Stimulated activated CD4-positive, alpha-beta T cell treated with anti-CD3 and anti-CD28 coated beads, Interleukin-1b, Interleukin-23, amount 100 ng/mL, for 48 hours (primary cell): ENCODE data around the gene UCP2.

Experiments
- DNase-seq: peaks from one replicate; pipeline ENCODE4 v3.0.0-alpha.2; 2020

UCP2 gene

DNA sequence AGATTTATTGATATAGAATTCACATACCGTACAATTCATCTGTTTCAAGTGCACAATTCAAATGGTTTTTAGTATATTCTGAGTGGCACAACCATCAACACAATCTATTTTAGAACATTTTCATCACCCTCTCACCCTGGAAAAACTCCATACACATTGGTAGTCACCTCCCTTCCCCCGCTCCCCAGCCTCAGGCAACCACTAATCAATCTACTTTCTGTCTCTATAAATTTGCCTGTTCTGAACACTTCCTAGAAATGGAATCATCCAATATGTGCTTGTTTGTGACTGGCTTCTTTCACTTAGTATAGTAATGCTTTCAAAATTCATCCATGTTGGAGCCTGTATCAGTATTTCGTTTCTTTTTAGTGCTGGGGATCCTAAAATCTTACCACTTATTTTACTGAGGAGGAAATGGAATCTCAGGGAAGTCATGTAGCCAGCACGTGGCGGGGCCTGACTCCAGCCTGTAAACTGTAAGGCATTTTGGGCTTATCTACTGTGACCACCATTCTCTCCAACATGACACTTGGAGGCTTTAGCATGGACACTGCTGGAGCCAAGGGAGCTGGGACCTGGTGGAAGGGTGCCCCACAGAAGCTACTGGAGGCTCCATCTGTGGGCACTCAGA, 27.1 kb upstream of the UCP2 start:
- DNase-seq, result peak; percentile 37

DNA sequence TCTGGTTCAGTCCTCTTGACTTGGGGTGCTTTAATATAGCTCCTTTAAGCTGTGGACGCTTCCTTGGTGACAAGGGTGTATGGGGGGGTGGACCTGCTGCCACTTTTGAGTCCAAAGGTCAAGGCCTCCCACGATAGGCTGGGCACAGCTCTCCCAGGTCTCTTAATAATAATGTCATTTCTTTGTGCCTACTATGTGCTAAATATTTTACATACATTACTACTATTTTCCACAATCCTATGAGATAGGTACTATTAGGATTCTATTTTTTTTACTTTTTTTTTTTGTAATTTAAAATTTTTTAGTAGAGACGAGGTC, 26.5 kb upstream of the UCP2 start:
- DNase-seq, result no peak

DNA sequence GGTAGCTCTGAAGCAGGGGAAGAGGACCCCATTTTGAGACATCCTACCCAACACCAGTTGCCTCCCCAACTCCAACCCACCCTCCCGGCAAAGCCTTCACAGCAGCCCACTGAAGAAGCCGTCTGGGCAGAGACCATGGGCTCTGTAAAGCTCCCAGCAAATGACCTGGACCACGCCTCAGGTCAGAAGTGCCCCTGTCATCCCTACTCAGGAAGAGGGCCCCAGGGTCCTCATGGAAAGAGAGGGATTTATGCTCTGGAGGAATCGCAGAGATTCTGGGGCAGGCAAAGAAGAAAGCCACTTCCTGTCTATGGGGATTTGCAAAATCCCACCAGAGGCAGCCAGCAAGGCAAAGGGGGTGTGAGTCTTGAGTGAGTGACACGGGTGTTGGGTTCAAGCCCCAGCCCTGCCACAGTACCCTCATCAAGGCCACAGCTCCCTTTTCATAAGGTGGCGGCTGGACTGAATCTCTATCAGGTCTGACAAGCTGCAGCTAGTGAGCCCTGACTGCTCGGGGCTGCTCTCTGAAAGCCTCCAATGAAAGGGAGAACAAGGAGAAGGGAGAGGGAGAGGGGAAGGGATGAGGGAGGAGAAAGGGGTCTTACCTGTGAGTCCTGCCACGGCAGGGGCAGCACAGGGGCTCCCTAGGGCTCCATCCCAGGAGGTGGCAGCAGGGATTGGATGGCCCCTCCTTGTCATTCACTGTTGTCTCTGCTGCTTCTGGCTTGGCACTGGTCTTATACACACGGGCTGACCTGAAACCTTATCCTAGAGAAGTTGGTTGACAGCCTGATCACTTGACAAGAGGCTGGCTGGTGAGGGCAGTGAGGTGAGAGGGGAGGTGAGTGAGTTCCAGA, 26.0 kb upstream of the UCP2 start, which contains the start of gene UCP3:
Gene UCP3 (minus strand): TSS at position 713 of the 857 bp plus-strand sequence. CDS start 2,043 bp downstream, outside the sequence.
- DNase-seq, result no peak

DNA sequence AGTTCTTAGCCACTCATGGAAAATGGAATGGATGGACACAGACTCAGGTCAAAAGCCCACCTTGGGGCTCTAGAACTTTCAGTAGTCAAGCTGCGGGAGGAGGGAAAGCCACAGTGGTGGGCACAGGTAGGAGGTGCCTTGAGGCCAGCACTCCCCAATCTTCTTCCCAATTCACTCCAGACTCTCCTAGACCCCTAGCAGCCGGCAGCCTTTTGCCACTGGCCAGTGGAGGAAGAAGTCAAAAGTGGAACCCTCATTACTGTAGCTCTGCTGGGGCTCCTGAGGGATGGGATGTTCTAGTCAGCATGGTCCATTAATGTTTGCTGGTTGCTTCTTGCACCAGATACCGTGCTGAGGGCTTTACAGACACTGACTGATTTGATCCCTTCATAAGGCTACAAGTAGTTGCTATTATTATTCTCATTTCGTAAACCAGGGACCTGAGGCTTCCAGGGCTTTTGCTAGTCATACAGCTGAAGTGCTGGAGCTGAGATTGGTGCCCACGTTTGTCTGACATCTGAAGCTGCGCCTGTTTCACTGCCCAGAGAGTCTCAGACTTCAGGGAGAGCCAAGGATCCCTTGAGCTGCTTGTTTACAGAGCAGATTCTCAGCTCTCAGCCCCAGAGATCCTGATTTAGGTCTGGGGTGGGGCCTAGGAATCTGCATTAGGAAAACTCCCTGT, 25.2 kb upstream of the UCP2 start:
- no peak for DNase-seq

DNA sequence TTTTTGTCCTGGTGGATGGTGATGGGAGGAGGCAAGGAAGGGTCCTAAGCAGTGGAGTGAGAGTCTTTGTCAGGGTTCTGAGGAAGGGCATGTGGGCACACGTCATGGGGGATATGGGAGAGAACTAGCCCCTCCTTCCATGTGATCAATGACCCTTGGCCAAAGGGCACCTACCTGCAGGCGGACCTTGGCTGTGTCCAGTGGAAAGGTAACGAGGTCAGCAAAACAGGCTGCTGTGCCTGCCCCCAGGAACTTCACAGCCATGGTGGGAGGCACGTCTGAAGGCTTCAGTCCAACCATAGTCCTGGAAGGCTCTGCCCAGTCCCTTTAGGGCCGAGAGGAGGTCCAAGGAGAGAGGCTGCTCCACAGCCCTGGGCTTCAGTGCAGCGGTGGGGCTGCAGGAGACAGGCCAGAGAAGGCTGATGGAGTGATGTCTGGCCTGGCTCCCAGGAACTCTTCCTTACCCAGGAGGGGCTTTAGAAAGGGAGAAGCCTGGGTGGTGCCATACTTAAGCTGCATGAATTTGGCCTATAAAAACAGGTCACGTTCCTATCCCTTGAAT, 24.2 kb upstream of the UCP2 start:
- DNase-seq, result no peak

DNA sequence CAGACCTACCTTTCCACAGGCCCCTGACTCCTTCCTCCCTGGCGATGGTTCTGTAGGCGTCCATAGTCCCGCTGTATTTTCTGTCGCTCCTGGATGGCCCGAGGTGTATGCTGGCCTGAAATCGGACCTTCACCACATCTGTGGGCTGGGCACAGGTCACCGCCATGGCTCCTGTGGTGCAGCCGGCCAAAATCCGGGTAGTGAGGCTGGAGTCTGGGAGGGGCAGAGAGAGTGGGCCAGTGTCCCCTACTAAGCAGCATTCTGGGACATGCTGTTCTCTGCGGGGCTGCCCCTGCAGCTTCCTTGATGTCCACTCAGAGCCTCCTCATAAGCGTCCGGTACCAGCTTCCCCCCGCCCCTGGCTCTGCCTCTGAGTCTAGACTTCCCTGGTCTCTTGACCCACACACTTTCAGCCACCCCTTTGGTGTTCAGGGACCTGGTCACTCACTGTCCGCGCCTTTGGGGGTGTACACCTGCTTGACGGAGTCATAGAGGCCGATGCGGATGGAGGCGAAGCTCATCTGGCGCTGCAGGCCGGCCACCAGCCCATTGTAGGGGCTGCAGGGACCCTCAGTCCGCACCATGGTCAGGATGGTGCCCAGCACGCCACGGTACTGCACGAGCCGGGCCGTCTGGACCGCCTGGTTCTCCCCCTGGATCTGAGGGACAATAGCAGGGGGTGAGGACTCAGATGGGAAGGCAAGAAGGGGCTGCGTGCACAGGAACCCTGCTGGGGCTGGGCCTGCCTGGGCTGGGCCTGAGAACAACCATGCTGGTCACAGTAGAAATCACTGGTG, 23.3 kb upstream of the UCP2 start:
- no peak for DNase-seq

DNA sequence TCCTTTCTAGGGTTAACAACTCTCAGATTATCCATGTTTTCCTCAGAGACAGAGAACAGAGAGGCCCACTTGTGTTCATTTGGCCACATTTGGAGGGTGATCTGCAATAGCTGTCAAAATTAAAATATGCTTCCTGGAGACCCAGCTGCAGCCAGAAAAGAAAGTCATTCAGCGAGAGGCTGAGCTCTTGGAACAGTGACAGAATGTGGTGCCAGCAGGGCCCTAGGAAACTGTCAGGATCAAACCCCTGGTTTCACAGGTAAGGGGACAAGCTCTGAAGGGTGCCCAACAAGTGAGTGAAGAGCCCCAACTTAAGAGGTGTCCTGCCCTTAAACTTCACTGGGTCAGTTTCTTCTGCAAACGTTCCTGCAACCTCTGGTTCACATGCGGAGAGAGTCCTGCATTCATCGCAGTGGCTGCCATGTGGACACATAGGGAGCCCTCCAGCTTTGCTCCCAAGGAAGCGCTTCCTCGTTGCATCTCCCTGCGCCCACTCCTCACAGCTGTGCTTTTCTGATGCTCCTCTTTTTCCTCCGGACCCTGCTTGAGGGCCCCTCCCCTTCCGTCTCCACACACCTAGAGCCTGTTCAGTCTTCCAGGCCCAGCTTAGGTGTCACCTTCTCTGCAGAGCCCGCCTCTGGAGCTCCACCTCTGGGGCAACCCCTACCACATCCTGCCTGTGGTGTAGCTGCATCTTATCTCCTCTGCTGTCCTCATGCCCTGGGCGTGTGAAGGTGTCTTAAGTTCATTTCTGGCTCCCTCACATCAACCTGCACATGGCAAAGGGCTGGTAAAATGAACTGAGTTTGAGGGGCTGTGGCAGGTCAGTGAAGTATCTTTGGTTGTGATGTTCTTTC, 22.3 kb upstream of the UCP2 start:
- peak; percentile 83 for DNase-seq

DNA sequence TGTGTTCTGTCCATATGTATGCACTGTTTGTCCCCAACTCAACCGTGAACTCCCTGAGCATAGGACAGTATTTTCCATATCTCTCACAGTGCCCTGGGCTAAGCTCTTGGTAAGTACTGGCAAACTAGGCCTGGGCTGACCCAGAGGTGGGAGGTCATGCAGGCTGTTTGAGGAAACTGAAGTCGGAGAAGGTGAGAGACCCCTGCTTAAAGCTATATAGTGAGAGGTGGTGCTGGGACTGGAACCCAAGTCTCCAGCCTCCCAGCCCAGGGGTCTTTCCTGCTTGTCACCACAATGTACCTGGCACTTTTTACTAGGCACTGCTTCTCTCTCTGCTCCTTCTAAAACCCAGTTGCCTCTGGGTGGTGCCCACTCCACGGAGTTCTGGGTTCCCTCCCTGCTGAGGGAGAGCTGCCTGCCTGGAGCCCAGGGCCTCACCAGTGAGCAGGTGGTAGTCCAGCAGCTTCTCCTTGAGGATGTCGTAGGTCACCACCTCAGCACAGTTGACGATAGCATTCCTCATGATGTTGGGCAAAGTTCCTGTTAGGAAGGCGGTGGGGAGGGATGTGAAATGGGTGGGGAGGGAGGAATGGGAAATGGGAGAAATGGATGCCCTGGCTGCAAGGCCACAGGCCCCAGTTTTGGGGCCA, 21.5 kb upstream of the UCP2 start:
- DNase-seq, result no peak

DNA sequence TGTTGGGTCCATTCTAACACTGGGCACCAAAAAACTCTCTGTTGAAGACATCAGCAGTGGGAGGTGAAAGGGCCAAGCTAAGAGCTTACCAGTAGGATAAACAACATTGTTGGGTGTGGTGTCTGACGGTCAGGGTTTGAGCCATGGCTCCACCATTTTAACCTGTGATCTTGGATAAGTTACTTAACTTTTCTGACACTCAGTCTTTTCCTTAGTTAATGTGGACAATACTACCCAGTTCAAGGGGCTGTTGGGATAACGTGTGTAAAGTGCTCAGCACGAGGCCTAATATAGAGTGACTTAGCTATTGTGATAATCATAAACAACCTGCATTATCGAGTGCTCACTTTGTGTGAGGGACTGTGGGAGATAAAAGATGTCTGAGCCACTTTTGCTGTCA, 20.2 kb upstream of the UCP2 start:
- DNase-seq, result no peak

DNA sequence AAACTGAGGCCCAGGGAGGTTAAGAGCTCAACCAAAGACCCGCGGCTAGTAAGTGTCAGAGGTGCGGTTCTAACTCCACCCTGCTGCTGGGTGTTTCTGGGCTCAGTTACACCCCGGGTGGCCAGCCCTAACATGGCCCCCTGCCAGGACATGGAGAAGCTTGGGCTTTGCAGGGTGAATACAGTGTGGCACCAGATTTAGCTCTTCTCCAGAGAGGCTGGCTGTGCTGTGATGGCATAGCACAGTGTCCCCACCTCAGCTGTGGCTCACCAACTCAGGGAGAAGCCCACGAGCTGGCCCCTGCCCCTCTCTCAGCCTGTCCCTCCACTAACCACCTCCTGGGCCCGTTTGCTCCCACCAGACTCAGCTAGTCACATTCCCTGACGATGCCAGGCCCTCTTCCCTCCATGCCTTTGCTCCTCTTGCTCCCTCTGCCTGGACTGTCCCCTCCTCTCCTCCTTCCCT, 19.2 kb upstream of the UCP2 start:
- no peak for DNase-seq

DNA sequence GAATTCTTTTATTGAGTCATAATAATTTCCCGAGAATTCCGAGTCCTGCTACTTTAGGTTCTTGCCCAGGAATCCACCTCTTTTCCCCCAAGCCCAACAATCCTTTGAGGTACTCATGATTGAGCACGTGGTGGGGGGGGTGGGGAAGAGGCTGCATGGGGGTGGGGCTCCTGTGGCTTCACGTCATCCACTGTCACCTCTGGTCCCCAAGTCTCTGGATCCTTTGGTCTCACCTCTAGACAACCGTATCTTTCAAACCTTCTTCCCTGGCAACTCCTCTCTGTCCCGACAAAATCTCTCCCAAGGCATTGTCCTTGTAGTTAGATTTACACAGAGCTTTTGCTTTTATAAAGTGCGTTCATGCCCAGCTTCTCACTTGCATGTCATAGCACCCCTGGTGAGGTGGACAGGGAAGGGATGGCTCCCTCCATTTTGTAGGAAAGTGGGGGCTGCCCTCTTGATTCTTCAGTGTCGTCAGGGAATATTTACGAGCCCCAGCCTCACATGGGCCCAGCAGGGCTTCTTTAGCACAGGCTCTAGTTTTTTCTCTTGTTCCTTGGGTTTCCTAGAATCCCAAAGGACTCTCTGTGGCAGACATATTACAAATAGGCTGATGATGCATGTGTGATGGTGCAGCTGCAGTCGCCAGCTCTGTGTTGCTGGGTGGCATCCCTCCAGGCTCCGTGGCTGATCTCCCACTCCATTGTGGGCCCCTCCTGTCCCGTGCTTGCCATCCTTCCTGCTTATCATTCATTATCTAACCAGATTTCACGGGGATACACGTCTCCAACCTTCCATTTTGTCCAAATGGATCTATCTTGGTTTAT, 17.9 kb upstream of the UCP2 start:
- DNase-seq, result no peak

DNA sequence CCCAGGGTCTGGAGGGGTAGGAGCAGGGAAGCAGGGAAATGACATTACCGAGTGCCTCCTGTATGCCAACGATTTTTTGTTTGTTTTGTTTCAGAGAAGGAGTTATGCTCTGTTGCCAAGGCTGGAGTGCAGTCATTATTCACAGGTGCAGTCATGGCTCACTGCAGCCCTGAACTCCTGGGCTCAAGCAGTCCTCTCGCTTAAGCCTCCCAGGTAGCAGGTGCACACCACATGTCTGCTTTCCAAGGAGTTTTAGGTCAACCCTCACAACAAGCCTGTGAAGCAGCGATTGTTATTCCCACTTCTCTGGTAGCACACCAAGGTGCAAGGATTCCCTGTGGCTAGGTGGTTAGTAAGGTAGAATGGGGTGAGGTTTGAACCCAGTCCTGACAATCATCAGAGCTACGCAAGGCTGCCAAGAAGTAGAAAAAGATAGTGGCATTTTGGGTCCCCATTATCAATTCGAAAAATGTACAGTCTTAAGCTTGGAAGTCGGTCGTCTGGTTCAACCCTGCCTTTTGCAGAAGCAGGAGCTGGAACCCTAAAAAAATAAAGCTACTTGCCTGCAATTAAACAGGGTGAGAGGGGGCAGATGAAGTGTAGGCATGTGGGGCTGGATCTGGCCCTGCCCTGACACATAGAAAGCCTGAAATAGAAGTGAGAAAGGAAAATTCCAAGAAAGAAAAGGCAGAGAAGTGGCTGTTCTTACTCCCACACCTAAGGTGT, 17.1 kb upstream of the UCP2 start:
- DNase-seq, result no peak

DNA sequence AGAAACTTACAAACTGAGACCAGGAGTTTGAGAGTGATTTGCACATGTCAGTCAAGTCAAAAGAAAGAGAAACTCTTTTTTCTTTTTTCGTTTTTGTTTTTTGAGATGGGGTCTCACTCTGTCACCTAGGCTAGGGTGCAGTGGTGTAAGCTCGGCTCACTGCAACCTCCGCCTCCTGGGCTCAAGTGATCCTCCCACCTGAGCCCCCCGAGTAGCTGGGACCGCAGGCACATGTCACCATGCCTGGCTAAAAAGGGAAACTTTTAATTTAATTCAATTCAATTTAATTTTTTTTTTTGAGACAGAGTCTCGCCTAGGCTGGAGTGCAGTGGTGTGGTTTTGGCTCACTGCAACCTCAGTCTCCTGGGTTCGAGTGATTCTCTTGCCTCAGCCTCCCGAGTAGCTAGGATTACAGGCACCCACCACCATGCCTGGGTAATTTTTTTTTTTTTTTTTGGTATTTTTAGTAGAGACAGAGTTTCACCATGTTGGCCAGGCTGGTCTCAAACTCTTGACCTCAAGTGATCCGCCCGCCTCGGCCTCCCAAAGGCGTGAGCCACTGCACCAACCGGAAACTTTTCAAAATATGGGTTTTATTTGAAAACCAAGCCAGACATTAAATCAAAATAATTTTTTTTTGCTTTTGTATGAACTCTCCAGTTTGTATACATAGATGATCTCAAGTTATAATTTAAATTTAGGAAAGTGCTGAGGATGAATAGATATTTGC, 16.4 kb upstream of the UCP2 start:
- no peak for DNase-seq

DNA sequence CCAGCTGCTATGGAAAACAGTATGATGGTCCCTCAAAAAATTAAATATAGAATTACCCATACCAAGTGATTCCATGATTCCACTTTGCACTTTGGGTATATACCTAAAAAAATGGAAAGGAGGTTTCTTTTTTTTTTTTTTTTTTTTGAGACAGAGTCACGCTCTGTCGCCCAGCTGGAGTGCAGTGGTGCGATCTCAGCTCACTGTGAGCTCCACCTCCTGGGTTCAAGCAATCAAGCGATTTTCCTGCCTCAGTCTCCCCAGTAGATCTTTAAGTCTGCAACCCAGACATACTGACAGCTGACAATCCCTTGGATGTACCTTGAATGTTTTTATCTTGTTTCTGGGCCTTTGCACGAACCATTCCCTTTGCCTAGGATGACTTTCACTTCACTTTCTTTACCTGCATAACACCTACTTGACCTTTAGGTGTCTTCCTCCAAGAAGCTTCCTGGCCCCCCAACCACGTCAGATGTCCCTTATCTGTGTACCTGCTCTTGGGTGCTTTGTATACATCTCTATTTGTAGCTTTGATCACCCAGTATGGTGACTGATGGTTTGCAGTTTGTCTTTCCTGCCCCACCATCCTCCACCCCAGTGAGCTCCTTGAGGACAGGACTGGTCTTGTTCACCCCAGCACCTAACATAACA, 14.6 kb upstream of the UCP2 start:
- DNase-seq, result no peak

DNA sequence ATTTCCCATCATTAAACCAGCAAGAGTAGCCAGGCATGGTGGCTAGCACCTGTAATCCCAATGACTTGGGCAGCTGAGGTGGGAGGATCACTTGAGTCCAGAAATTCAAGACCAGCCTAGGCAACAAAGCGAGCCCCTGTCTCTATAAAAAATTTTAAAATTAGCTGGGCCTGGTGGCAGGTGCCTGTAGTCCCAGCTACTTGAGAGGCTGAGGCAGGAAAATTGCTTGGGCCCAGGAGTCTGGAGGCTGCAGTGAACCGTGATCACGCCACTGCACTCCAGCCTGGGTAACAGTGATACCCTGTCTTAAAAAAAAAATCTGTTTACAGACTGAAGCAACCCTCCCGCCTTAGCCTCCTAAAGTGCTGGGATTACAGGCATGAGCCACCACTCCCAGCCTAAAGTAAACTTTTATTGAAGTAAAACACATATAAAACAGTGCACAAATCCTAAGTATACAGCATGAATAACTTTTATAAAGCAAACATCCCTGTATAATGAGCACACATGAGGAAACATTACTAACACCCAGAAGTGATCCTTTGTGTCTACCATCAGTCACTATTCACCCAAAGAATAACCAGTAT, 13.6 kb upstream of the UCP2 start:
- DNase-seq, result no peak

DNA sequence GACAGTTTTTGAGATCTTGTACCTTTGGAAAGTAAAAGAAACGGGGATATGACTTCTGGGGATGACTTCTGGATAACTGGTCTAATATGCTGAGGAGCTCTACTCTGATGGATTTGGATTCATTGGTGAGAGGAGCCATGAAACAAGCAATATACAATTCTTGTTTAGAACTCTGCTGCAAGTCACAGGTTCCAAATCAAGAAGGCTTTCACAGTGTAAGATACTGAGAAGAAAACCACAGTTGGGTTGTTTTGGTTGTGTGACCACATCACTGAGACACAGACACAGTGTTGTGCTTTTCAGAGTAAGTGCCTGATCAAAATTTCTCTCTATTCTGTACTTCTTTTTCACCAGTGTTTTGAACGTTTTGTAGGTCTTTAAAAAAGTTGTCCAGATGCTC, 13.1 kb upstream of the UCP2 start:
- DNase-seq, result no peak

DNA sequence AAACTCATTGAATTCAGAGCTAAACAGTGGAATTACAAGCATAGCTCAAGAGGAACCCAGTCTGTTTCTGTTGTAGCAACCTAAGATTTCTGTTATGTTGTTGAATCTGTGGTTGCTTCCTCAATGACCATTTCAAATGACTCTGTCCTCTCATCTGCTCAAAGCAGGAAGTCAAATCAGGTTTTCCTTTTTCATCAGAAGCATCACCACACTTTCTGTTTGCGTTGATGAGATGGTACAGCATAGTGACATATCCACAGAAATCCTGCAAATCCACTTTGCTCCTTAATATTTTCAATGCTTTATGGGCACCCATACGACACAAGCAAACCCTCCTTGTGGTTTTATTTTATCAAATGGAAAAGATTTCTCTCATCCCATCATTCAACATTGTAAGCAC, 12.6 kb upstream of the UCP2 start:
- no peak for DNase-seq

DNA sequence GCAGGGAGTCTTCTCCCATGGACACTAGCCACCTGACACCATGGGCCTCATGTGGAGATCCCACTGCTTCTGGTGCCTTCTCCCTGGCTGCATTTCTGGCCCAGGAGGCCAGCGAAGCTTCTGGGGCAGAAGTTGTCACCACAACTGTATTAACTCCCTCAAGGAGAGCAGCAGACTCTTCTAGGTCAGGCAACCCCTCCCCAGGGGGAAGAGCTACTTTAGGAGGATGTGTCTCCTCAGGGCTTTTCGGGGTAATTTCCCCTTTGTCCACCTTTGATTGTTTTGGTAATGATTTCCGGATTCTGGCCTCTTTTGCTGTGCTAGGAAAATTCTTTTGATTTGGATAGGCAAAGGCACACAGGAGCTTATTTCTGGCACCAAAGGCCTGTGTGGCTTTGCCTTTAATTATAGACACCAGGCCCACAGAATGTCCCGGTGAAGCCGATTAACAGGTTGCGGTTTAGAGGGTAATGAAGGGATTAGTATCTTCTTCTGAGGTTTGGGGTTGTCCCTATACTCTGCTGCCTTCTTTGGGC, 8.9 kb upstream of the UCP2 start:
- DNase-seq, result no peak
